CD4-positive, alpha-beta T cell (primary cell): ENCODE measurements around the gene MYCN. TPM values are rescaled to one million over a fixed set of nuclear protein-coding genes. Genes with fewer than 3 reads are reported as not detected.

Experiments
- ATAC-seq: fragments of 200-7000 bp; cut with Tn5 transposase; one replicate; pipeline ENCODE4 v1.10.0; 2022; ENCODE audit warnings: mild to moderate bottlenecking; ENCODE audit not compliant: poor library complexity
- CTCF ChIA-PET: fragments of 350-600 bp; sonication (Branson Sonifier 250); formaldehyde crosslinking; loops from one replicate; lab custom pipeline; 2021; ENCODE audit warnings: antibody characterized with exemption, inconsistent platforms; lab: Charles Lee
- POLR2A ChIA-PET: fragments of 350-600 bp; sonication (Branson Sonifier 250); formaldehyde crosslinking; loops from one replicate; lab custom pipeline; 2021; ENCODE audit warnings: antibody characterized with exemption, inconsistent platforms; lab: Charles Lee
- DNase-seq, 14 experiments: peaks; one replicate each; pipeline ENCODE4 v3.0.0-alpha.2; 2013 to 2020; ENCODE audit warnings: mixed read lengths in 2 of 14
- H3K27ac ChIP-seq, 2 donors: one replicate each; pipeline versions ENCODE4 v1.5.1 to v1.7.0; 2013; ENCODE audit warnings: low read length in 2 of 2, low read depth in 1 of 2, mild to moderate bottlenecking in 1 of 2
- H3K27me3 ChIP-seq, 2 experiments: 1 replicate in 1 of 2; 2 replicates in 1 of 2; pipeline versions ENCODE4 v1.6.1 to v1.7.0; 2013; ENCODE audit warnings: low read length in 2 of 2, control low read depth in 1 of 2, mild to moderate bottlenecking in 1 of 2, moderate library complexity in 1 of 2; ENCODE audit not compliant: insufficient read depth in 2 of 2, control insufficient read depth in 1 of 2
- H3K36me3 ChIP-seq: one replicate; pipeline ENCODE4 v1.6.1; 2013; ENCODE audit warnings: low read length, control low read depth; ENCODE audit not compliant: insufficient read depth
- H3K4me1 ChIP-seq: one replicate; pipeline ENCODE4 v1.6.1; 2013; ENCODE audit warnings: low read length, control low read depth; ENCODE audit not compliant: insufficient read depth
- H3K4me3 ChIP-seq: one replicate; pipeline ENCODE4 v1.5.1; 2013; ENCODE audit warnings: mild to moderate bottlenecking, low read length, moderate library complexity
- H3K9me3 ChIP-seq, 2 experiments: 1 replicate in 1 of 2; 2 replicates in 1 of 2; pipeline versions ENCODE4 v1.6.1 to v1.7.0; 2013; ENCODE audit warnings: low read length in 2 of 2, mild to moderate bottlenecking in 2 of 2, control low read depth in 1 of 2, moderate library complexity in 1 of 2; ENCODE audit not compliant: control insufficient read depth in 1 of 2, insufficient read depth in 1 of 2
- H3K27ac Mint-ChIP-seq: one replicate; pipeline ENCODE4 v1.8.0; 2020; ENCODE audit warnings: mixed read lengths
- H3K27me3 Mint-ChIP-seq: one replicate; pipeline ENCODE4 v1.8.0; 2021; ENCODE audit warnings: mixed read lengths
- H3K36me3 Mint-ChIP-seq: one replicate; pipeline ENCODE4 v1.8.0; 2021; ENCODE audit warnings: low read depth, mixed read lengths
- H3K4me1 Mint-ChIP-seq: one replicate; pipeline ENCODE4 v1.8.0; 2021; ENCODE audit warnings: low read depth, mixed read lengths
- H3K4me3 Mint-ChIP-seq: one replicate; pipeline ENCODE4 v1.8.0; 2020; ENCODE audit warnings: mild to moderate bottlenecking, mixed read lengths
- H3K9me3 Mint-ChIP-seq: one replicate; pipeline ENCODE4 v1.8.0; 2020; ENCODE audit warnings: mixed read lengths
- intact Hi-C, 2 experiments: fragments of 100-400 bp; cut with DNase I in 1 of 2; cut with micrococcal nuclease in 1 of 2; formaldehyde crosslinking; loops; one replicate each; pipeline versions ENCODE4 v1.15.1 to v1.9.0; 2023 to 2025; cut with DNase I, micrococcal nuclease
- total RNA-seq, 174 experiments: library from RNA in 2 of 174; stranded (reverse) in 2 of 174; gene quantifications; one replicate each; pipeline ENCODE4 v1.2.3 and lab custom pipeline; 2021 to 2026
- TF ChIP-seq, protein P1 (sequence below): fragments of 200-600 bp; IDR thresholded peaks from one replicate; pipeline ENCODE4 v1.8.0; 2022; ENCODE audit warnings: antibody characterized with exemption, mild to moderate bottlenecking

Gene MYCN
- total RNA-seq, 2 experiments from 2014 or later: 0.19 TPM; not detected in 1

GRCh38 chr2:15965564-15966019 is 25.2 kb downstream of the MYCN start:
- H3K27me3 ChIP-seq: no peaks in the 10 kb centered on the region
- Mint-ChIP-seq H3K27ac (peak overlapping the region; percentile 78), H3K9me3 (no peaks in the 10 kb centered on the region), H3K4me1 (peaks cover 58% of the 10 kb centered on the region), H3K36me3 (no peaks in the 10 kb centered on the region), H3K27me3 (no peaks in the 10 kb centered on the region), H3K4me3 (peak overlapping the region; percentile 53)
- TF ChIP-seq, protein P1, sequence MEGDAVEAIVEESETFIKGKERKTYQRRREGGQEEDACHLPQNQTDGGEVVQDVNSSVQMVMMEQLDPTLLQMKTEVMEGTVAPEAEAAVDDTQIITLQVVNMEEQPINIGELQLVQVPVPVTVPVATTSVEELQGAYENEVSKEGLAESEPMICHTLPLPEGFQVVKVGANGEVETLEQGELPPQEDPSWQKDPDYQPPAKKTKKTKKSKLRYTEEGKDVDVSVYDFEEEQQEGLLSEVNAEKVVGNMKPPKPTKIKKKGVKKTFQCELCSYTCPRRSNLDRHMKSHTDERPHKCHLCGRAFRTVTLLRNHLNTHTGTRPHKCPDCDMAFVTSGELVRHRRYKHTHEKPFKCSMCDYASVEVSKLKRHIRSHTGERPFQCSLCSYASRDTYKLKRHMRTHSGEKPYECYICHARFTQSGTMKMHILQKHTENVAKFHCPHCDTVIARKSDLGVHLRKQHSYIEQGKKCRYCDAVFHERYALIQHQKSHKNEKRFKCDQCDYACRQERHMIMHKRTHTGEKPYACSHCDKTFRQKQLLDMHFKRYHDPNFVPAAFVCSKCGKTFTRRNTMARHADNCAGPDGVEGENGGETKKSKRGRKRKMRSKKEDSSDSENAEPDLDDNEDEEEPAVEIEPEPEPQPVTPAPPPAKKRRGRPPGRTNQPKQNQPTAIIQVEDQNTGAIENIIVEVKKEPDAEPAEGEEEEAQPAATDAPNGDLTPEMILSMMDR: no peak
- H3K27ac ChIP-seq: peak overlapping the region; percentile 7 to 41
- H3K36me3 ChIP-seq: no peaks in the 10 kb centered on the region
- H3K4me3 ChIP-seq: peak overlapping the region; percentile 16
- ATAC-seq: peak; percentile 66
- H3K4me1 ChIP-seq: peaks cover 26% of the 10 kb centered on the region
- POLR2A ChIA-PET: interaction anchor here (0.6 to 2.3 kb wide), 9 partner anchors 9 to 614 kb away, joined by 3 to 18 read pairs (median 4); partner anchors contain the start of gene MYCN
- H3K9me3 ChIP-seq: no peaks in the 10 kb centered on the region
- CTCF ChIA-PET: no interaction called here
- intact Hi-C loops: no loop called here
- peak in 10 of 14 experiments; percentile 2 to 58 (median 27) for DNase-seq

DNA sequence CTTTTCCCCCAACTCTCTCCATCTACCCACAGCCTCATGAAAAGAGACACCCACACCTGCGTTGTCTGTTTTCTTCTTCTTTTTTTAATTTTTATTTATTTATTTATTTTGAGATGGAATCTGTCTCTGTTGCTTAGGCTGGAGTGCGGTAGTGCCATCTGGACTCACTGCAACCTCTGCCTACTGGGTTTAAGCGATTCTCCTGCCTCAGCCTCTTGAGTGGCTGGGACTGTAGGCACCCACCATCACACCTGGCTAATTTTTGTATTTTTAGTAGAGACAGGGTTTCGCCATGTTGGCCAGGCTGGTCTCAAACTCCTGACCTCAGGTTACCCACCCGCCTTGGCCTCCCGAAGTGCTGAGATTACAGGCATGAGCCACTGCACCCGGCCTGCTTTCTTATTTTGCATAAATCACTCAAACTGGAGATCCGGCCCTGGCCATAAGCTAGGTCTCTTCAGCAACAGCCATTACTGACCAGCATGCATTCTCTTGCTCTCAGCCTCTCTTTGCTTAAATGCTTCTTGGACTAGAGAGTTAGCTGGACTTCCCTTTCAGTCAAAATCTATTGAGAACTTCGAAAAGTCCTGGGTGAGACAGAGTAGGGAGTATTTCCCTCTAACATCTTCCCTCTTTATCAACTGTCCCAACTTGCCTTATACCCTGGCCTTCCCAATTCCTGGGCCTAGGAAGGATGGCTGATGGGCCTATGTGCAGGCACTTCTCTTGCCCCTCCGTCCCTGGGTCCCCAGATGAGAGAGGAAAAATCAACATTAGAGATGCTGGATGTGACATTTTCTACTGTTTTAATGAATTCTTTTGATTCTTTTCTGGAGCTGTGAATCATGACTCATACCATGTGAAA is 27.3 kb downstream of the MYCN start:
- no peaks in the 10 kb centered on the region for H3K36me3 ChIP-seq
- Mint-ChIP-seq H3K27me3 (no peaks in the 10 kb centered on the region), H3K4me3 (no peak overlapping the region), H3K9me3 (no peaks in the 10 kb centered on the region), H3K36me3 (no peaks in the 10 kb centered on the region), H3K27ac (peak overlapping the region; percentile 78), H3K4me1 (peaks cover 68% of the 10 kb centered on the region)
- H3K27me3 ChIP-seq: no peaks in the 10 kb centered on the region
- peaks cover 26% of the 10 kb centered on the region for H3K4me1 ChIP-seq
- no peak overlapping the region for H3K27ac ChIP-seq
- peaks cover 0 to 5% of the 10 kb centered on the region in 2 experiments for H3K9me3 ChIP-seq
- ChIA-PET POLR2A (no interaction called here), CTCF (no interaction called here)
- no peak overlapping the region for H3K4me3 ChIP-seq
- ATAC-seq: no peak
- intact Hi-C loops: no loop called here
- DNase-seq: no peak
- TF ChIP-seq, protein P1: no peak

- Histone ChIP-seq H3K4me3 (no peak overlapping the region), H3K4me1 (peaks cover 26% of the 10 kb centered on the region), H3K9me3 (peaks cover 0 to 5% of the 10 kb centered on the region in 2 experiments), H3K27me3 (no peaks in the 10 kb centered on the region), H3K27ac (no peak overlapping the region), H3K36me3 (no peaks in the 10 kb centered on the region)
- Mint-ChIP-seq H3K27ac (peak overlapping the region; percentile 78), H3K36me3 (no peaks in the 10 kb centered on the region), H3K27me3 (no peaks in the 10 kb centered on the region), H3K4me1 (peaks cover 73% of the 10 kb centered on the region), H3K4me3 (no peak overlapping the region), H3K9me3 (no peaks in the 10 kb centered on the region)
- CTCF ChIA-PET: no interaction called here
- intact Hi-C loops: no loop called here
- POLR2A ChIA-PET: no interaction called here
- TF ChIP-seq, protein P1: no peak
- DNase-seq: no peak
- ATAC-seq: no peak
Observed at GRCh38 chr2:15968280-15969178, 28.2 kb downstream of the MYCN start.
